Coronary artery (tissue), 2 donors: ENCODE data around the gene ZEB2.
A peak's percentile ranks its signal among the peaks of the same experiment; 100 is the strongest.

Source experiments
- DNase-seq: peaks from one replicate; pipeline ENCODE4 v3.0.0-alpha.2; 2017; ENCODE audit warnings: low spot score
- H3K27ac ChIP-seq, 2 donors: fragments of 200-600 bp; sonication (generic); one replicate each; pipeline ENCODE4 v1.5.1; 2016 to 2019
- H3K4me3 ChIP-seq: fragments of 200-600 bp; sonication (generic); 2 replicates; pipeline ENCODE4 v1.5.1; 2016; ENCODE audit warnings: mild to moderate bottlenecking, moderate library complexity
- TF ChIP-seq, protein P1 (sequence below): fragments of 200-600 bp; sonication (generic); IDR thresholded peaks from one replicate; pipeline ENCODE4 v1.5.1; 2019; ENCODE audit warnings: antibody characterized with exemption

The ZEB2 gene

DNA sequence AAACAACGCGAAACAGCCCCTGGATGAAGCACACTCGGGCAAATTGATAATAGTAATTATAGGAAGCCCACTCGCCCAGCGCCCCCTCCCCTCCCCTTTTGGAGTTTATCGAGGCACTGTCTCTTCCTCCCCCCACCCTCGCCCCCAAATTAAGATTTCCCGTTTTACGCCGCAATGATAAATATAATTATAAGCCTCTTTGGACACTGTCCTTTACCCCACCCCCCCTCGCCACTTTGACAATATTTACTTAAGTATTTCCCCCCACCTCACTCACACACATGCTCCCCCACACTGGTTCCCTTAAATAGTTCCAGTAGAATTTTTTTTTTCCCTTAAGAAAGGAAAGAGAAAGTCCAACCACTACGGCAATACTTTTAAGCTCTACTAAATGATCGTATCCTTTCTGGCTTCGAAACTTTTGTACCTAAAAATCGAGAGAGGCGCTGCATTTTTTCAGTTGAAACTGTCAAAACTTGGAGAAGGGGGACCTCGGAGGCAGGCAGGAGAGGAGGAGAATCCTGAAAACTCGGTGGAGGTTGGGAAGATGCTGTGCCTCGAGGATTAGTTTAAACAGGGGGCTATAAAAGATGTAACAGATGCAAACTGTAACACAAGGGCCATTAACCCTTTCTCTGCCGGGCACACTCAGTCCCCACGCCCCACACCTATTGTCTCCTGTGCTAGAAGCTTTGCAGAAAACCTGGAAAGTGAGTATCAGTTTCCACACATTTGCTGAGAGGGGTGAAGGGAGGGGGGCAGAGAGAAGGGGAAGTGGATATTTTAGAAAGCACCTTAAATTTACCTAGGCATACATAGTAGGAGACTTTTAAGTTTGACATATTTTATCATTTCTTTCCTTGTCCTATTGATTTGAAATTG, 1.8 kb downstream of the ZEB2 start:
- Histone ChIP-seq H3K4me3 (peak overlapping the region; percentile 78), H3K27ac (peak overlapping the region; percentile 93 to 94)
- TF ChIP-seq, protein P1, sequence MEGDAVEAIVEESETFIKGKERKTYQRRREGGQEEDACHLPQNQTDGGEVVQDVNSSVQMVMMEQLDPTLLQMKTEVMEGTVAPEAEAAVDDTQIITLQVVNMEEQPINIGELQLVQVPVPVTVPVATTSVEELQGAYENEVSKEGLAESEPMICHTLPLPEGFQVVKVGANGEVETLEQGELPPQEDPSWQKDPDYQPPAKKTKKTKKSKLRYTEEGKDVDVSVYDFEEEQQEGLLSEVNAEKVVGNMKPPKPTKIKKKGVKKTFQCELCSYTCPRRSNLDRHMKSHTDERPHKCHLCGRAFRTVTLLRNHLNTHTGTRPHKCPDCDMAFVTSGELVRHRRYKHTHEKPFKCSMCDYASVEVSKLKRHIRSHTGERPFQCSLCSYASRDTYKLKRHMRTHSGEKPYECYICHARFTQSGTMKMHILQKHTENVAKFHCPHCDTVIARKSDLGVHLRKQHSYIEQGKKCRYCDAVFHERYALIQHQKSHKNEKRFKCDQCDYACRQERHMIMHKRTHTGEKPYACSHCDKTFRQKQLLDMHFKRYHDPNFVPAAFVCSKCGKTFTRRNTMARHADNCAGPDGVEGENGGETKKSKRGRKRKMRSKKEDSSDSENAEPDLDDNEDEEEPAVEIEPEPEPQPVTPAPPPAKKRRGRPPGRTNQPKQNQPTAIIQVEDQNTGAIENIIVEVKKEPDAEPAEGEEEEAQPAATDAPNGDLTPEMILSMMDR, result no peak
- DNase-seq, result no peak

- peak; percentile 86 for DNase-seq
- peak overlapping the region; percentile 78 for H3K4me3 ChIP-seq
- TF ChIP-seq, protein P1, result no peak
Observed at GRCh38 chr2:144516981-144517865, 2.7 kb downstream of the ZEB2 start.

DNA sequence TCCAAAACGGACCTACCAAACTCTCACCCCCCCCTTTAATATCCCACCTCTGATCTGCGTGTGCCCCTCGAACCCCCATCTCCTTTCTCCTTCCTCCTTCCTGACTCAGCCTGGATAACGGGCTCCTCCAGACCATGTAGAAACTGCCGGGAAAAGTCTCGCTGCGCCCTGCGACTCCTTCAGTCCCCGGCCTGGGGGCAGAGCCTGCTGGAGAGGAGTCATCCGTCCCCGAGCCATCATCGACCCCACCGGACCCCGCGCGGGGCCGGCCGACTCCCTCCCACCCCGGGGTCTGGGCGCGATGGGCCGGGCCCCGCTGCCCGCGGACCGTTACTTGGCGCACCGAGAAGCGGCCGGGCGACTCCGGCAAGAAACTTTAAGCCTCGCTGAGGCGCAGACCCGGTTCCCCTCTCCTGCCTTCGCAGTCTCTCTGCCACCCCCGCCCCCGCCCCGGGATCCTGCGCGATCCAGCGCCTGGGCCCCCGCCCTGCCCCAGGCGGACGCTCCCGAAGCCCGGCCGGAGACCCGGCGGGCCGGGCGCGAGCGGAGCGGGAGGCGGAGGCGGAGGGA, 3.4 kb downstream of the ZEB2 start:
- Histone ChIP-seq H3K4me3 (peak overlapping the region; percentile 78), H3K27ac (peak overlapping the region; percentile 93 to 94)
- TF ChIP-seq, protein P1, result no peak
- no peak for DNase-seq

More at GRCh38 chr2:144516981-144517865, 2.7 kb downstream of the ZEB2 start:
- H3K27ac ChIP-seq, result peak overlapping the region; percentile 93 to 94

DNA sequence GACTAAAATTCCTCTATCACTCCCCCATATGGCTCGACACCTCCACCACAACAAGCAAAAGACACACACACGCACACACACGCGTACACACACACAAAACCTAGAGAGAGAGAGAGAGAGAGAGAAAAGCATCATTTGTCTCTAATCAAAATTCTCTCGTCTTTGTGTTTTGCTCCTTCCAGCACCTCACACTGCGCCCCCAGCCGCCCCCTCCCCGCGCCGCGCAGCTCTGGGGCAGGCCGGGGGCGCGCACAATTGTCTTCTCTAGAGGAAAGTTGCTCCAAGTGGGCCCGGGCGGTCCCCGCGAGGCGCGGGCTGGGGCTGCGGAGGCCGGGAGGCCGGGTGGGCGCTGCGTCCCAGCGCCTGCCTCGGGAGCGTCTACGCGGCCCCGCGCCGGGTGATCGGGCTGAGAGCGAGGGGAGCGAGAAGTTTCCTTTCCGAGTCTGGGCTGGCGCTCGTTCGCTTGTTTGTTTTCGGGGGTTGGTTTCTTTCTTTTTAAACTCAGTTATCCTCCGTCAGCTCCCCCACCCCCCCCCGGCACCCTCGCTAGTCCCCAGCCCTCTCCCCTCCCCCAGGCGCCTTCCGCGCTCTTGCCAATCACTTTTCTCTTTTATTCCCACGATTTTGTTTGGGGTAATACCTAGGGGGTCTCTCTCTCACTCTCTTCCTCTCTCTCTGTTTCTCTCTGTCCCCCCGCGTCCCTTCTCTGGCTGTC, 4.1 kb downstream of the ZEB2 start:
- Histone ChIP-seq H3K4me3 (peak overlapping the region; percentile 78), H3K27ac (peak overlapping the region; percentile 93 to 94)
- TF ChIP-seq, protein P1, result no peak
- DNase-seq, result no peak

GRCh38 chr2:144515099-144515695, 4.7 kb downstream of the ZEB2 start:
- Histone ChIP-seq H3K27ac (peak overlapping the region; percentile 93 to 94), H3K4me3 (peak overlapping the region; percentile 78)
- no peak for DNase-seq
- TF ChIP-seq, protein P1, result no peak

DNA sequence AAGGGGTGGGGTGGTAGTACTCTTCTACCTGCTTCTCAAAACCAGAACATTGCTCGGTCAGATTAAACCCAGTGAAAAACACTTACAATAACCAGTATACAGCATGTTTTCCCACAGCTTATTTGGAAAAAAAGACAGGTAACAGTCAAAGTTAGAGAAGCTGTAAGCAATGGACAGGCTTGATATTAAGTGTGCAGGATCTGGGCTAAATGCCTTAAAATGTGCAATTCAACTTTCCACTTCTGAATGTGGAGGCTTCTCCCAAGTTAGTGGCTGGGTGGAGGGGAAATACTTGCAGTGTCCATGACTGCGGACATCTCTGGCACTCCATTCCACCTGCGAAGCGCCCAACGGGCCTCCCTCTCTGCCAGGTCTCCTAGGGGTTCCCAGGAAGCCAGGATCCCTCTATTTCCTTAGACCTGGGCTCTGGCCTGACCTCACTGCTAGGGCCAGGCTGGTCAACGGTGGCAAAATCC, 5.3 kb downstream of the ZEB2 start:
- TF ChIP-seq, protein P1, result no peak
- Histone ChIP-seq H3K4me3 (peak overlapping the region; percentile 78), H3K27ac (peak overlapping the region; percentile 93 to 94)
- no peak for DNase-seq
